ENCODE measurements around the gene KCNK13.
A peak's percentile ranks its signal among the peaks of the same experiment; 100 is the strongest.
"Not testable (repeated sequence)": the region's sequence is repeated elsewhere in the genome, so short reads cannot be mapped to it uniquely, and the experiment has no call there.

The KCNK13 gene

GRCh38 chr14:90061685-90062126 is at the start of gene KCNK13:
KCNK13 (plus strand) TSS chr14:90061994; CDS start chr14:90062206, 212 bp downstream.
- no peak for DNase-seq

- no peak for DNase-seq
Measured at GRCh38 chr14:90017371-90017770, 44.4 kb upstream of the KCNK13 start.

DNA sequence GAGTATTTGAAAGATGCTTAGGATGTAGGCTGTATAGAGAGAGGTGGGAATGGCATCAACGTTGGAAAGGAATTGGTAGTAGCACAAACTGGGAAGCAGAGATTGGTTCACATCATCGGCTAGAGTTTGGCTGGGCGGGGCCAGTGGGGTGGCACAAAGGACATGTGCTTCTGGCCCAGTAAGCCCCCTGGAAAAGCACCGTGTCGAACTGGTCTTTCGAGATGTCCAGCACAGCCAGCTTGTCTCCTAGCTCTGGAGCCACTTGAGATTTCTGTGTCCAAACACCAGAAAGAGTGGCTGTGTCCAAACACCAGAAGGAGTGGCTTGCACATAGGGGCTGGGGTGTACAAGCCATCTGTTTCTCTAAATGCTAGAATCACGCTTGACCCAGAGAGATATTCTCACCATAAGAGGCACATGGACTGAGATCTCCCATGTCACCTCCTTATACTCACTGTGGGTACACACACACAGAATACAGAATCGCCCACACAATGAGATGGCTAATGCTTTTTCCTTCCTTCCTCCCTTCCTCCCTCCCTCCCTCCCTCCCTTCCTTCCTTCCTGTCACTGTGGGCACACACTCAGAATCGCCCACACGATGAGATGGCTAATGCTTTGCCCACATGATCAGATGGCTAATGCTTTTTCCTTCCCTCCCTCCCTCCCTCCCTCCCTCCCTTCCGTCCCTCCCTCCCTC is 41.8 kb upstream of the KCNK13 start:
- no peak for DNase-seq

- DNase-seq, result no peak
Measured at GRCh38 chr14:90023176-90023896, 38.5 kb upstream of the KCNK13 start.

DNA sequence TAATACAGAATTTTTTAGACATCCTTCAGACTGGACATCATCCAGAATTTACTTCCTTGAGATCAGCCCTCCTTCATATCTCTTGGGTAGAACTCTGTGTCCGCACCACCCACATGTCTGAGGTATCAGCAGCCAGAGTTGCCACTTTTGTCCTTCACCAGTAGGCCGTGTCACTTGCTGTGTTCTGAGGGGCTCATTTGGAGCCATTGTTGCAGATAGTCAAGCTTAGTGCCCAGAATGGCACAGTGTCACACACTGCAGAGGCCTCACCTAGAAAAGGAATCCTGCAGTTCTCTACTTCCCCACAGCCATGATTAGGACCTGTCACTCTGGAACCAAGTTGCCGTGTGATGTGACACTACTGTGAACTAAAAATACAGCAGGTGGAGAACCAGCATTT is 36.9 kb upstream of the KCNK13 start:
- no peak for DNase-seq

DNA sequence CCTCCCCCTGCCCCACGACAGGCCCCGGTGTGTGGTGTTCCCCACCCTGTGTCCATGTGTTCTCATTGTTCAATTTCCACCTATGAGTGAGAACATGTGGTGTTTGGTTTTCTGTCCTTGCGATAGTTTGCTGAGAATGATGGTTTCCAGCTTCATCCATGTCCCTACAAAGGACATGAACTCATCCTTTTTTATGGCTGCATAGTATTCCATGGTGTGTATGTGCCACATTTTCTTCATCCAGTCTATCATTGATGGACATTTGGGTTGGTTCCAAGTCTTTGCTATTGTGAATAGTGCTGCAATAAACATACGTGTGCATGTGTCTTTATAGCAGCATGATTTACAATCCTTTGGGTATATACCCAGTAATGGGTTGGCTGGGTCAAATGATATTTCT is 35.2 kb upstream of the KCNK13 start:
- DNase-seq, result not testable (repeated sequence)

DNA sequence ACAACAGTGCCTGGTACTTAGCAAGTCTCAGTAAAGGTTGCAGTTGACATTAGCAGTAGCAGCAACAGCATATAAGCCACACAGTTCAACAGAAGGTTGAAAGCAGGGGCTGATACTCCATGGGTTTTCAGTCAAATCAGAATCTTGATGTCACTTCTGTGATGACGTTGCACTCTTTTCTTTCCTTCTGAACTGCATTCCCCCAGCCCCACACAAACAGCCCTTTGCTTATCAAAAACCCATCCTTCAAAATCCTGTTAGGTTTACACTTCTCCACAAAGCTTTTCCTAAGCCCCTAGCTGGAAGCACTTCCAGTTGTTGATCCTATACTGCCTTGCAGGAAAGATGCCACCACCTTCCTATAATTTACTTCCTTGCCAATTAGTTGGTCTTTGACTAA is 34.0 kb upstream of the KCNK13 start:
- DNase-seq, result no peak

- no peak for DNase-seq
Measured at GRCh38 chr14:90034156-90034555, 27.6 kb upstream of the KCNK13 start.

DNA sequence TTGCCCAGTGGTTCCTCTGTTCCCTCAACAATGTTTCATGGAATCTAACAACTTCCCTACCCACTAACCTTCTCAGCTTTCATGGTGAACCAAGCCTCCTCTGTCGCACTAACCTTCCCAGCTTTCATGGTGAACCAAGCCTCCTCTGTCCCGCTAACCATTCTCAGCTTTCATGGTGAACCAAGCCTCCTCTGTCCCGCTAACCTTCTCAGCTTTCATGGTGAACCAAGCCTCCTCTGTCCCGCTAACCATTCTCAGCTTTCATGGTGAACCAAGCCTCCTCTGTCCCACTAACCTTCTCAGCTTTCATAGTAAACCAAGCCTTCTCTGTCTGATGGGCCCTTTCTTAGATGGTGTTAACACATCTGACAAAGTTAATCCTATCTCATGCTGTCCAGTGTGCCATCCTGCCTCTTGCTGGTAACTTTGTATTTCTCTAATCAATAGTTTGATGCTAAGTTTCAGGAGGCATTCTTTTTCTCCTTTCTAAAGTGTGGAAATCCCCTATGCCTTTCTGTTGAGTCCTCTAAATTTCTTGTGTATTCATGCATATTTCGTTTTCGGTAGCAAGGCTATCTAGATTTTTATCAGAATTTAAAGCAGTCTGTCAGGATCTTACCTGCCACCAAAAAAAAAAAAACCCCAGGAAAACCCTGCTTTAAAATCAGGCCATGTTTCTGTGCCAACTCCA is 26.8 kb upstream of the KCNK13 start:
- DNase-seq, result no peak

DNA sequence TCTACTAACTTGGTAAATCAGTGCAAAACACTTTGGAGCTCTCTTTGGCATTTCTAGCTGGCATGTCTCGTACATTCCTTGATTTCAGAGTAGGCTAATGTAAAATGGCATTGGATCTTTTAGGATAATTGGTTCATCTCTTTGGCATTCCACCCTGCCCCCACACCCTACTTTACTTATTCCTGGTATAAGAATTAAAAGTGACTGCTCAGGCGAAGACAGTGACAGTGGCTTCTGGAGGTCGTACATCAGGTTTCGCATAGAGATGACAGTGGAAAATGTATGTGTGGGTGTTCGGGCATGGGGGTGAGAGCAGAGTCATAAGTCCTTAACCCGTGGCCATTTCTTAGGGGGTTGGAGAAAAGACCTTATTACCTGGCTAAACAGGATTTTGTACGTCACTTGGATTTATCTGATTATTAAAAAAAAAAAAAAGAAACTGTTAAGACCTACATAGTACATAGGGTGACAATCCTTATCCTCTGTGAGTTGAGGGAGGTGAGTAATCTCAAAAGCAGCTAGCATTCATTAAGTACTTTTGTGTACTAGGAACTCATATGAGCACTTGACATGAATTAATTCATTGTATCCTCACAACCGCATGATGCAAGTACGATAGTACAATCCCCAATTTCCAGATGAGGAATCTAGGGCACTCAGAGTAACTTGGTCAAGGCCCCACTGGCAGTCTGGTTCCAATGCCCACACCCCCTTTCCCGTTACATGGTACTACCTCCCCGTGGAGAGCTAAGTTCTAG is 22.4 kb upstream of the KCNK13 start:
- DNase-seq, result no peak

DNA sequence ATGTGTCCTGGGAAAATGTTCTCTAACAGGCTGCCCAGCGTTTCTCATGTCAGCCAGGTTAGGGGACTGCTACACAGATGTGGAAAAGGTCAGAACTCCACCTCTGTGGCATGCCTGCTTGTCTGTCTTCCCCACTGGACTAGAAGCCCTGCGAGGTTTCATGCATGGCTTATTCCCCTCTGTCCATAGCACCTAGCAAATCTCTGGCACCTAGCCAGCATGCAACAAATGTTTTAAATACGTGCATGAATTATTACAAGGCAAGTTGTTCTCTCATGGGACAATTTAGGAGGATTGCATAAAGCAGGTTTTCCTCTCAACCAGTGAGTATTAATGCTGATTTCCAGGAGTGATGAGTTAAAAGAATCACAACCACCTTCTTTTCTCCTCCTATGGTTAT is 21.4 kb upstream of the KCNK13 start:
- DNase-seq, result no peak

GRCh38 chr14:90042496-90043252 is 19.1 kb upstream of the KCNK13 start:
- DNase-seq, result no peak

DNA sequence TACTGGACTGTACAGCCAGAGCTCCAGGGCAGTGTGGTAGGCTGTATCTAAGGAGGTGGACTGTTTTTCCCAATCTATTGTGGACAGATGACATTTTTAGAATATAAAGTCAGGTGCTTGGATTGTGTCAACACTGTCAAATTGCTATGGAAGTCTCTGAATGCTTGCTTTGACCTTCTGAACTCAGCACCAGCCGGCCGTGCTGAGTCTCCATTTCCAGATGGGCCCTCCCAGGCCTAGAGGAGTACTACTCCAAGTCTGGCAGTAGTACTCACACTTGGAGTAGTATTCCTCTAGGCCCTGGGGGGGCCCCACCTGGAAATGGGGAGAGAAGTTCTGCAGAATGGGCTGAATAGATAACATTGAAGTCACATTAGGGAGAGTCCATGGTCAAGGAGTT is 16.2 kb upstream of the KCNK13 start:
- no peak for DNase-seq

- DNase-seq, result no peak
Measured at GRCh38 chr14:90049390-90049789, 12.4 kb upstream of the KCNK13 start.

- no peak for DNase-seq
Measured at GRCh38 chr14:90050271-90050670, 11.5 kb upstream of the KCNK13 start.

GRCh38 chr14:90053044-90053443 is 8.8 kb upstream of the KCNK13 start:
- DNase-seq, result no peak

DNA sequence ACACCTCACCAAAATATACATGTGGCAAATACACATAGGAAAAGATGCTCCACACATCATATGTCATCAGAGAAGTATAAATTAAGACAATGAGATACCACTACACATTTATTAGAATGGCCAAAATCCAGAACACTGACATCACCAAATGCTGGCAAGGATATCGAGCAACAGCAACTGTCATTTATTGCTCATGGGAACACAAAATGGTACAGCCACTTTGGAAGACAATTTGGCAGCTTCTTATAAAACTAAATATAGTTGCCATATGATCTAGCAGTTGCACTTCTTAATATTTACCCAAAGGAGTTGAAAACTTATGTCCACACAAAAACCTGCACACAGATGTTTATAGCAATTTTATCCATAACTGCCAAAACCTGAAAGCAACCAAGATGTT is 7.0 kb upstream of the KCNK13 start:
- DNase-seq, result no peak

DNA sequence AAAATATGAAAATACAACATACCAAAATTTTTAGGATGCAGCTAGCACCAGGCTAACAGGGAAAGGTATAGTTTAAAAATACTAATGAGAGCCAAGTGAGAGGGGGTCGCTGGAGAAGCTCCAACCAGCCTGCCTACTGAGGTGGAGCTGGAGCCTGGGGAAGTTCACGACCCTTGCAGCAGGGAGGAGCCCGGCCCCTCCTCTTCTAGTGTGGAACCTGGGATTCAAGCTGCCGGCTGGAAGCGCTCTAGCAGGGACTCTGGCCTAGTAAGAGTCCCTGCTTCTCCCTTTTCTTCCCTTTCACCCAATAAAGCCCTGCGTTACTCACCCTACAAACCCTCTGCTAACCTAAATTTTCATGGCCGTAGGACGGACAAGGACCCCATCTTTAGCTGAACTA is 5.0 kb upstream of the KCNK13 start:
- DNase-seq, result no peak

DNA sequence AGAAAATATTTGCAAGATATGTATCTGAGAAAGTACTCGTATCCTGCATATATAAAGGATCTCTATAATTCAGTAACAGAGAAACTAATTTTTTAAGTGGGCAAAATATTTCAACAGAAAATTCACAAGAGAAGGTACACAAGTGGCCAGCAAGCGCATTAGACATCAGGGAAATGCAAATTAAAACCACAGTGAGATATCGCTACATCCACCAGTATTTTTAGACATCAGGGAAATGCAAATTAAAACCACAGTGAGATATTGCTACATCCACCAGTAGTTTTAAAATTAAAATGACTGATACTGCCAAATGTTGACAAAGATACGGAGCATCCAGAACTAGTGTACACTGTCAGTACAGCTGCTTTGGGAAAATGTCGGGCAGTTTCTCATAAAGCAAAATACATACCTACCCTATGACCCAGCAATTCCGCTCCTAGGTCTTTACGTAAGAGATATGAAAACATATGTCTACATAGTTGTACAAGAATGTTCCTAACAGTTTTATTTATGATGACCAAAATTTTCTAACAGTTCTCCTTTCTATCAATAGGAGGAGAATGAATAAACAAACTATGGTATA is 2.8 kb upstream of the KCNK13 start:
- DNase-seq, result no peak

- DNase-seq, result peak; percentile 70
Measured at GRCh38 chr14:90060312-90060964, 1.4 kb upstream of the KCNK13 start.

DNA sequence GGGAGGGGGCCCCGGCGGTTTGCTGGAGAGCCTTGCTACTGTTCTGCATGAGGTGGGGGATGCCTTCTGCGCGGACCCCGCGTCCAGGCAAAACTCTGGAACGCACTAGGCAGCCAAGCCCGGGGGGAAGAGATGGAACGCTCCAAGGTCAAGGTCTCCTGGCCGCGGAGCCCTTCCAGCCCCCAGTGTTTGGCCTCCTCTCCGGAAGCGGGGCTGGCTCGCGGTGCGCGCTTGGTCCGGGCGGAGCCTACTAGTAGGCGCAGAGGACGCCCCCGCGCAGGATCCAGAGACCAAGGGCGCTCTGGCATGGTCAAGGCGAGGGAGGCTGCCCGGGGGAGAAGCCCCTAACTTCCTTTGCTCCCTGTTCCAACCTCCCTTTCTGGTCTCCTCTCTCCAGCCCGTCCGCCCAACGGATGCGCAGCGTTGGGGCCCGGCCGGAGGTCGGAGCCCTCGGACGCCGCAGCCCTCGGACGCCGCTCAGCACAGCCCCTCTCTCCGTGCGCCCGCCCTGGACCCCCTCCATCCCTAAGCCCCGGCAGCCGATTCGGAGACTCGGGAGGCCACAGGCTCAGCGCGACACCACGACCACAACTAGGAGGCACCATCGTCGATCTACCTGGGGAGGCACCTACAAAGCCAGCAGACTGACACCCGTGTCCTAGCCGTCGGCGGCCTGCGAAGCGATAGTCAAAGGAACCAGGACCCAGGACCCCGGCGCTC is 669 bp upstream of the KCNK13 start:
- no peak for DNase-seq
